ENCODE data around the gene BTN1A1.

GRCh38 chr6:26457806-26458688 lies 42.1 kb upstream of the BTN1A1 start, which contains the start of gene BTN2A1:
- TF ChIP-seq CTCF (IDR thresholded peaks at IDR 0.05; ENCODE audit: insufficient read depth, low read depth, low read length): no peak
- no peak for TF ChIP-seq EZH2 (IDR thresholded peaks at IDR 0.05; ENCODE audit: insufficient read depth, low read length)

Measured in astrocyte (in vitro differentiated cells and primary cell).